Hematopoietic multipotent progenitor cell treated with erythropoietin and hydrocortisone succinate and interleukin-3 and kit ligand, for 15 days (in vitro differentiated cells): Measurements from ENCODE around the gene LARGE1.

Experiments used
- DNase-seq: peaks from one replicate; pipeline ENCODE4 v3.0.0-alpha.2; 2015; ENCODE audit warnings: low spot score

LARGE1 gene

GRCh38 chr22:33224841-33225240 is 695.4 kb downstream of the LARGE1 start:
- DNase-seq: no peak
